Measurements from ENCODE around the gene MAJIN. TPM values are rescaled to one million over a fixed set of nuclear protein-coding genes. Genes with fewer than 3 reads are reported as not detected.

MAJIN gene
- total RNA-seq, 5 donors from 2014 or later (not counting 1 experiment from before 2014, with no cell fraction given): 0.44 to 1.8 (median 0.82) TPM; not detected in 1

GRCh38 chr11:64932324-64932723 lies 39.6 kb downstream of the MAJIN start:
- Histone ChIP-seq H3K4me1 (ENCODE audit: control insufficient read depth in 1 of 2, extremely low read depth in 1 of 2, insufficient read depth in 2 of 2, low read length in 2 of 2) (no peaks in the 10 kb centered on the region), H3K4me3 (ENCODE audit: control insufficient read depth in 1 of 2, extremely low read depth in 1 of 2, low read length in 1 of 2) (no peak overlapping the region), H3K27me3 (replicated peaks in 1 of 2; ENCODE audit: control insufficient read depth in 2 of 2, extremely low read depth in 1 of 2, insufficient read depth in 2 of 2, low read length in 1 of 2) (no peaks in the 10 kb centered on the region), H3K9me3 (no peaks in the 10 kb centered on the region), H3K27ac (ENCODE audit: low read length) (no peak overlapping the region), H3K36me3 (ENCODE audit: control insufficient read depth in 2 of 2, extremely low read depth in 1 of 2, insufficient read depth in 1 of 2, low read length in 1 of 2) (peaks cover 24 to 37% of the 10 kb centered on the region in 2 donors)
- CTCF ChIA-PET: no interaction called here
- no peak overlapping the region for H3K4me3 Mint-ChIP-seq
- no peaks in the 10 kb centered on the region for H3K27me3 Mint-ChIP-seq
- no peaks in the 10 kb centered on the region for H3K4me1 Mint-ChIP-seq
- H3K27ac Mint-ChIP-seq: no peak overlapping the region
- no CpG with 5 or more reads among the region's 5 CpGs for WGBS (ENCODE audit: insufficient coverage)
- ATAC-seq (replicated peaks in 1 of 4): no peak
- POLR2A ChIA-PET: interaction anchor here in 1 of 2 donors (0.7 kb wide), 1 partner anchor 79 kb away, joined by 6 read pairs; no protein-coding TSS in a partner anchor
- no peak for DNase-seq
- H3K9me3 Mint-ChIP-seq: no peaks in the 10 kb centered on the region
- peaks cover 37% of the 10 kb centered on the region for H3K36me3 Mint-ChIP-seq

- ATAC-seq (replicated peaks in 1 of 4): no peak
- CTCF ChIA-PET: no interaction called here
- H3K36me3 ChIP-seq (ENCODE audit: control insufficient read depth in 2 of 2, extremely low read depth in 1 of 2, insufficient read depth in 1 of 2, low read length in 1 of 2): peaks cover 30 to 37% of the 10 kb centered on the region in 2 donors
- Mint-ChIP-seq H3K4me3 (no peak overlapping the region), H3K36me3 (peaks cover 42% of the 10 kb centered on the region), H3K27ac (no peak overlapping the region), H3K27me3 (no peaks in the 10 kb centered on the region), H3K9me3 (no peaks in the 10 kb centered on the region), H3K4me1 (peaks cover 0 to 1% (median under 1%) of the 10 kb centered on the region in 3 donors)
- DNase-seq: no peak
- H3K4me3 ChIP-seq (ENCODE audit: control insufficient read depth in 1 of 2, extremely low read depth in 1 of 2, low read length in 1 of 2): no peak overlapping the region
- H3K9me3 ChIP-seq: no peaks in the 10 kb centered on the region
- no peaks in the 10 kb centered on the region for H3K4me1 ChIP-seq (ENCODE audit: control insufficient read depth in 1 of 2, extremely low read depth in 1 of 2, insufficient read depth in 2 of 2, low read length in 2 of 2)
- POLR2A ChIA-PET: no interaction called here
- H3K27me3 ChIP-seq (replicated peaks in 1 of 2; ENCODE audit: control insufficient read depth in 2 of 2, extremely low read depth in 1 of 2, insufficient read depth in 2 of 2, low read length in 1 of 2): no peaks in the 10 kb centered on the region
- no peak overlapping the region for H3K27ac ChIP-seq (ENCODE audit: low read length)
- no CpG with 5 or more reads among the region's 7 CpGs for WGBS (ENCODE audit: insufficient coverage)
Measured at GRCh38 chr11:64931290-64931689, 40.6 kb downstream of the MAJIN start.

GRCh38 chr11:64930340-64930739 lies 41.6 kb downstream of the MAJIN start:
- H3K27ac Mint-ChIP-seq: no peak overlapping the region
- Histone ChIP-seq H3K27me3 (replicated peaks in 1 of 2; ENCODE audit: control insufficient read depth in 2 of 2, extremely low read depth in 1 of 2, insufficient read depth in 2 of 2, low read length in 1 of 2) (no peaks in the 10 kb centered on the region), H3K36me3 (ENCODE audit: control insufficient read depth in 2 of 2, extremely low read depth in 1 of 2, insufficient read depth in 1 of 2, low read length in 1 of 2) (peaks cover 30 to 37% of the 10 kb centered on the region in 2 donors), H3K4me1 (ENCODE audit: control insufficient read depth in 1 of 2, extremely low read depth in 1 of 2, insufficient read depth in 2 of 2, low read length in 2 of 2) (peaks cover 0 to 9% of the 10 kb centered on the region in 2 experiments), H3K9me3 (no peaks in the 10 kb centered on the region), H3K27ac (ENCODE audit: low read length) (no peak overlapping the region), H3K4me3 (ENCODE audit: control insufficient read depth in 1 of 2, extremely low read depth in 1 of 2, low read length in 1 of 2) (no peak overlapping the region)
- POLR2A ChIA-PET: no interaction called here
- CTCF ChIA-PET: no interaction called here
- WGBS (ENCODE audit: insufficient coverage): 96% methylated on average over 4 of the region's 6 CpGs
- no peaks in the 10 kb centered on the region for H3K27me3 Mint-ChIP-seq
- ATAC-seq (replicated peaks in 1 of 4) (no peak), DNase-seq (no peak)
- H3K4me1 Mint-ChIP-seq: peaks cover 0 to 4% (median 3%) of the 10 kb centered on the region in 3 donors
- H3K9me3 Mint-ChIP-seq: no peaks in the 10 kb centered on the region
- peaks cover 42% of the 10 kb centered on the region for H3K36me3 Mint-ChIP-seq
- no peak overlapping the region for H3K4me3 Mint-ChIP-seq

GRCh38 chr11:64929625-64930024 lies 42.3 kb downstream of the MAJIN start:
- no peaks in the 10 kb centered on the region for H3K27me3 ChIP-seq (replicated peaks in 1 of 2; ENCODE audit: control insufficient read depth in 2 of 2, extremely low read depth in 1 of 2, insufficient read depth in 2 of 2, low read length in 1 of 2)
- H3K4me1 ChIP-seq (ENCODE audit: control insufficient read depth in 1 of 2, extremely low read depth in 1 of 2, insufficient read depth in 2 of 2, low read length in 2 of 2): peaks cover 0 to 15% of the 10 kb centered on the region in 2 experiments
- CTCF ChIA-PET: no interaction called here
- ATAC-seq (replicated peaks in 1 of 4) (no peak), DNase-seq (no peak)
- Mint-ChIP-seq H3K9me3 (no peaks in the 10 kb centered on the region), H3K27ac (no peak overlapping the region), H3K4me1 (peaks cover 5 to 8% (median 8%) of the 10 kb centered on the region in 3 donors), H3K4me3 (no peak overlapping the region), H3K36me3 (peaks cover 42% of the 10 kb centered on the region), H3K27me3 (no peaks in the 10 kb centered on the region)
- no peaks in the 10 kb centered on the region for H3K9me3 ChIP-seq
- POLR2A ChIA-PET: interaction anchor here (0.6 to 0.7 kb wide), 2 partner anchors 10 to 144 kb away, joined by 4 to 9 read pairs; no protein-coding TSS in a partner anchor
- H3K36me3 ChIP-seq (ENCODE audit: control insufficient read depth in 2 of 2, extremely low read depth in 1 of 2, insufficient read depth in 1 of 2, low read length in 1 of 2): peaks cover 30 to 37% of the 10 kb centered on the region in 2 donors
- H3K27ac ChIP-seq (ENCODE audit: low read length): no peak overlapping the region
- H3K4me3 ChIP-seq (ENCODE audit: control insufficient read depth in 1 of 2, extremely low read depth in 1 of 2, low read length in 1 of 2): no peak overlapping the region
- WGBS (ENCODE audit: insufficient coverage): 94% methylated on average over 5 of the region's 7 CpGs

- H3K27me3 Mint-ChIP-seq: no peaks in the 10 kb centered on the region
- Histone ChIP-seq H3K36me3 (ENCODE audit: control insufficient read depth in 2 of 2, extremely low read depth in 1 of 2, insufficient read depth in 1 of 2, low read length in 1 of 2) (peaks cover 30 to 37% of the 10 kb centered on the region in 2 donors), H3K27ac (ENCODE audit: low read length) (no peak overlapping the region), H3K27me3 (replicated peaks in 1 of 2; ENCODE audit: control insufficient read depth in 2 of 2, extremely low read depth in 1 of 2, insufficient read depth in 2 of 2, low read length in 1 of 2) (no peaks in the 10 kb centered on the region), H3K9me3 (no peaks in the 10 kb centered on the region), H3K4me3 (ENCODE audit: control insufficient read depth in 1 of 2, extremely low read depth in 1 of 2, low read length in 1 of 2) (no peak overlapping the region), H3K4me1 (ENCODE audit: control insufficient read depth in 1 of 2, extremely low read depth in 1 of 2, insufficient read depth in 2 of 2, low read length in 2 of 2) (peaks cover 0 to 20% of the 10 kb centered on the region in 2 experiments)
- POLR2A ChIA-PET: no interaction called here
- peaks cover 42% of the 10 kb centered on the region for H3K36me3 Mint-ChIP-seq
- CTCF ChIA-PET: no interaction called here
- no peaks in the 10 kb centered on the region for H3K9me3 Mint-ChIP-seq
- H3K4me1 Mint-ChIP-seq: peaks cover 11 to 14% (median 13%) of the 10 kb centered on the region in 3 donors
- no peak for ATAC-seq (replicated peaks in 1 of 4)
- DNase-seq: no peak
- H3K4me3 Mint-ChIP-seq: no peak overlapping the region
- H3K27ac Mint-ChIP-seq: no peak overlapping the region
- 92% methylated on average over 1 of the region's 2 CpGs for WGBS (ENCODE audit: insufficient coverage)
Measured at GRCh38 chr11:64928957-64929356, 43.0 kb downstream of the MAJIN start.

- Histone ChIP-seq H3K4me1 (ENCODE audit: control insufficient read depth in 1 of 2, extremely low read depth in 1 of 2, insufficient read depth in 2 of 2, low read length in 2 of 2) (peaks cover 0 to 28% of the 10 kb centered on the region in 2 experiments), H3K27ac (ENCODE audit: low read length) (no peak overlapping the region), H3K27me3 (replicated peaks in 1 of 2; ENCODE audit: control insufficient read depth in 2 of 2, extremely low read depth in 1 of 2, insufficient read depth in 2 of 2, low read length in 1 of 2) (no peaks in the 10 kb centered on the region), H3K9me3 (no peaks in the 10 kb centered on the region), H3K4me3 (ENCODE audit: control insufficient read depth in 1 of 2, extremely low read depth in 1 of 2, low read length in 1 of 2) (no peak overlapping the region), H3K36me3 (ENCODE audit: control insufficient read depth in 2 of 2, extremely low read depth in 1 of 2, insufficient read depth in 1 of 2, low read length in 1 of 2) (peaks cover 17 to 22% of the 10 kb centered on the region in 2 donors)
- no peak overlapping the region for H3K27ac Mint-ChIP-seq
- no peaks in the 10 kb centered on the region for H3K9me3 Mint-ChIP-seq
- DNase-seq (no peak), ATAC-seq (replicated peaks in 1 of 4) (no peak)
- peaks cover 14 to 23% (median 18%) of the 10 kb centered on the region in 3 donors for H3K4me1 Mint-ChIP-seq
- peak overlapping the region in 2 of 3 donors; percentile 45 to 59 for H3K4me3 Mint-ChIP-seq
- H3K27me3 Mint-ChIP-seq: no peaks in the 10 kb centered on the region
- POLR2A ChIA-PET: no interaction called here
- peaks cover 27% of the 10 kb centered on the region for H3K36me3 Mint-ChIP-seq
- CTCF ChIA-PET: no interaction called here
- 86% methylated on average over 18 of the region's 22 CpGs for WGBS (ENCODE audit: insufficient coverage)
Measured at GRCh38 chr11:64926689-64927088, 45.2 kb downstream of the MAJIN start.

Measured in T-cell (primary cell).